Breast epithelium (tissue), 3 donors: ENCODE results near the gene TRIM28.

Experiments used
- CTCF ChIP-seq, 3 donors: fragments of 450-650 bp; IDR thresholded peaks; one replicate each; pipeline ENCODE4 v1.5.1; 2016 to 2017; ENCODE audit warnings: antibody characterized with exemption in 3 of 3, mild to moderate bottlenecking in 3 of 3, moderate library complexity in 3 of 3
- POLR2A ChIP-seq: fragments of 450-650 bp; IDR thresholded peaks from one replicate; pipeline ENCODE4 v1.6.1; 2016; ENCODE audit warnings: antibody characterized with exemption, mild to moderate bottlenecking, moderate library complexity
- POLR2AphosphoS5 ChIP-seq, 3 donors: sonication (generic); formaldehyde crosslinking; IDR thresholded peaks; one replicate each; pipeline ENCODE4 v1.6.1; 2017; ENCODE audit warnings: antibody characterized with exemption in 3 of 3

GRCh38 chr19:58556622-58557220 is 12.9 kb downstream of the TRIM28 start:
- TF ChIP-seq CTCF (IDR thresholded peaks at IDR 0.05): no peak
- TF ChIP-seq POLR2A: no peak
- TF ChIP-seq POLR2AphosphoS5 (IDR thresholded peaks at IDR 0.05): no peak
